ENCODE results near the gene NR1H4. TPM values are rescaled to one million over a fixed set of nuclear protein-coding genes. Genes with fewer than 3 reads are reported as not detected.
A peak's percentile ranks its signal among the peaks of the same experiment; 100 is the strongest.

Gene NR1H4
- total RNA-seq, 1 experiment from 2014 or later: not detected

DNA sequence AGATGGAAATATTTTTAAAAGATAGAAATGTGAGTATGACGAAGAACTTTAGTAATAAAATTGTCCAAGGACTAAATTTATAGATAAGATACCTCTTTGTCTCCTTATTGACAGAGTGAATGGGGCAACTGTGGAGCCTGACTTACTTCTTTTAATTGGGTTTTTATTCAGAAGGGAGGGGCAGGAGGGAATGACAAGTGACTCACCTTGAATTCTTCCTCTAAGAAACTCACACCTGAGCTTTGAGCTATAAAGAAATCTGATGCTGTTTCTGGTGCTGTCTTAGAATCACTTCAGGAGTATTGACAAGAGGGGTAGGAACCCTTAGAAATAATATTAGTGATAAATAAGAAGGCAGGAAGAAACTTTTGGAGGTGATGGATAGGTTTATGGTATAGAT is 951 bp downstream of the NR1H4 start:
- Mint-ChIP-seq H3K4me3 (no peak overlapping the region), H3K36me3 (no peaks in the 10 kb centered on the region), H3K4me1 (peaks cover 7% of the 10 kb centered on the region), H3K27ac (no peak overlapping the region), H3K9me3 (no peaks in the 10 kb centered on the region), H3K27me3 (ENCODE audit: low read depth) (no peaks in the 10 kb centered on the region)
- ChIA-PET CTCF (no interaction called here), POLR2A (no interaction called here)
- TF ChIP-seq CREM (CRISPR knock-in tag; IDR thresholded peaks at IDR 0.05) (no peak), ZNF396 (CRISPR knock-in tag; IDR thresholded peaks at IDR 0.05; ENCODE audit: borderline replicate concordance) (no peak), NFYB (CRISPR knock-in tag; conservative IDR thresholded peaks at IDR 0.05; ENCODE audit: low read depth) (no peak), CREB1 (CRISPR knock-in tag; IDR thresholded peaks at IDR 0.05) (no peak), RELA (CRISPR knock-in tag; IDR thresholded peaks at IDR 0.05; ENCODE audit: borderline replicate concordance) (no peak)
- TF ChIP-seq, protein P1, sequence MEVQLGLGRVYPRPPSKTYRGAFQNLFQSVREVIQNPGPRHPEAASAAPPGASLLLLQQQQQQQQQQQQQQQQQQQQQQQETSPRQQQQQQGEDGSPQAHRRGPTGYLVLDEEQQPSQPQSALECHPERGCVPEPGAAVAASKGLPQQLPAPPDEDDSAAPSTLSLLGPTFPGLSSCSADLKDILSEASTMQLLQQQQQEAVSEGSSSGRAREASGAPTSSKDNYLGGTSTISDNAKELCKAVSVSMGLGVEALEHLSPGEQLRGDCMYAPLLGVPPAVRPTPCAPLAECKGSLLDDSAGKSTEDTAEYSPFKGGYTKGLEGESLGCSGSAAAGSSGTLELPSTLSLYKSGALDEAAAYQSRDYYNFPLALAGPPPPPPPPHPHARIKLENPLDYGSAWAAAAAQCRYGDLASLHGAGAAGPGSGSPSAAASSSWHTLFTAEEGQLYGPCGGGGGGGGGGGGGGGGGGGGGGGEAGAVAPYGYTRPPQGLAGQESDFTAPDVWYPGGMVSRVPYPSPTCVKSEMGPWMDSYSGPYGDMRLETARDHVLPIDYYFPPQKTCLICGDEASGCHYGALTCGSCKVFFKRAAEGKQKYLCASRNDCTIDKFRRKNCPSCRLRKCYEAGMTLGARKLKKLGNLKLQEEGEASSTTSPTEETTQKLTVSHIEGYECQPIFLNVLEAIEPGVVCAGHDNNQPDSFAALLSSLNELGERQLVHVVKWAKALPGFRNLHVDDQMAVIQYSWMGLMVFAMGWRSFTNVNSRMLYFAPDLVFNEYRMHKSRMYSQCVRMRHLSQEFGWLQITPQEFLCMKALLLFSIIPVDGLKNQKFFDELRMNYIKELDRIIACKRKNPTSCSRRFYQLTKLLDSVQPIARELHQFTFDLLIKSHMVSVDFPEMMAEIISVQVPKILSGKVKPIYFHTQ (CRISPR knock-in tag; IDR thresholded peaks at IDR 0.05): no peak
- ATAC-seq (no peak), DNase-seq (ENCODE audit: low spot score) (no peak)

DNA sequence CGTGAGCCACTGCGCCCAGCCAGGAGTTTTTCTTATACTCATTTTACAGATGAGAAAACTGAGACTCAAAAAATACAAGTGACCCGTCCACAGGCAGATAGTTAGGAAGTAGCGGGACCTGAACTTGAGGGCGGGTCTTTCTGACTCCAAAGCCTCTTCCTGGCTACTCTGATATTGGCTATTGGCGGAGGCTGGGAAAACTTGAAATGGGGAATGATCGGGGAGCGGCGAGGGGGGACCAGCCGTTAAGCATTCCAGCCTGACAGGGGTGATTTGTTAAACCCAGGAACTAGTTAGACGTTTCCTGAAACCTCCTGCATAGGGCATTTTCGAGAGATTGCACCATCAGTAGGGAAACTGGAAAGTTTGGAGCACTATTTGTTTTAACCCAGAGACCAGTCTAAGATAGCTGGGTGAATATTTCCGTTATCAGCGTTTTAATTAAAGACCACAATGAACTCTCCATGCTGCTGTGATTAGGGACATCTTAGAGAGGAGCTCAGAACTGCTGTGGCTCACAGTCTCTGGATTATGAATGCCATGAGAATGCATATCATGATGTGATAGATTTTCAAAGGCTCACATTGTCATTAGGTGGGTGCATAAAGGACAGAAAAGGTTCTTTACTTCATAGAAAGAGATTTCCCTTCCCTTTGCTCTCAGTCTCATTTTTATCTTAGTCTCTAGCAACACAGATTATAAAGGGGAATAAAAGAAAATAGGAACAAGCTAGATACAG is 2.5 kb downstream of the NR1H4 start:
- no peak overlapping the region for H3K27ac Mint-ChIP-seq

DNA sequence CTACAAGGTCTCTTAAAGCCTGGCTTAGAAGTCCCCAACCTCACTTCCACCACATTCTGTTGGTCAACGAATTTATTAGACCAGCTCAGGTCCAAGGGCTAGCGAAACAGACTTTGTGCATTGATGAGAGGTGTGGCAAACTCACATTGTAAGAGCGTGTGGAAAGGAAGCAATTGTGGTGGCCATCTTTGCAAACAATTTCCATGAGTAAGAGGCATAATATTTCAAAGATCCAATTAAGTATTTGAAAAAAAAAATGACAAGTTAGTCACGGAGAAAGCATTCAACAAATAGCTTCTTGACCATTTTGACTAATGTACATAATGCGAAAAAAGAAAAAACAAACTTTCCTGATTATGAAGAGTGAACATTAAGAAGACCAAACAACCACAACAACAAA is 7.4 kb downstream of the NR1H4 start:
- ATAC-seq (no peak), DNase-seq (ENCODE audit: low spot score) (no peak)
- Mint-ChIP-seq H3K27ac (no peak overlapping the region; the same call in 1 of the 2 replicates), H3K9me3 (peaks cover 4% of the 10 kb centered on the region), H3K27me3 (ENCODE audit: low read depth) (no peaks in the 10 kb centered on the region), H3K4me1 (peaks cover 8% of the 10 kb centered on the region), H3K36me3 (peaks cover 3% of the 10 kb centered on the region; the same call in 1 of the 2 replicates), H3K4me3 (no peak overlapping the region)
- ChIA-PET POLR2A (no interaction called here), CTCF (no interaction called here)
- TF ChIP-seq SMAD3 (CRISPR knock-in tag; IDR thresholded peaks at IDR 0.05; ENCODE audit: borderline replicate concordance): no peak
- no peak for TF ChIP-seq SOX15 (CRISPR knock-in tag; IDR thresholded peaks at IDR 0.05)
- TF ChIP-seq, protein P2, sequence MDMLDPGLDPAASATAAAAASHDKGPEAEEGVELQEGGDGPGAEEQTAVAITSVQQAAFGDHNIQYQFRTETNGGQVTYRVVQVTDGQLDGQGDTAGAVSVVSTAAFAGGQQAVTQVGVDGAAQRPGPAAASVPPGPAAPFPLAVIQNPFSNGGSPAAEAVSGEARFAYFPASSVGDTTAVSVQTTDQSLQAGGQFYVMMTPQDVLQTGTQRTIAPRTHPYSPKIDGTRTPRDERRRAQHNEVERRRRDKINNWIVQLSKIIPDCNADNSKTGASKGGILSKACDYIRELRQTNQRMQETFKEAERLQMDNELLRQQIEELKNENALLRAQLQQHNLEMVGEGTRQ (CRISPR knock-in tag; IDR thresholded peaks at IDR 0.05): no peak
- TF ChIP-seq ESRRA (CRISPR knock-in tag; IDR thresholded peaks at IDR 0.05; ENCODE audit: borderline replicate concordance): no peak
- TF ChIP-seq GRHL2 (CRISPR knock-in tag; IDR thresholded peaks at IDR 0.05; ENCODE audit: insufficient replicate concordance, severe bottlenecking): no peak
- no peak for TF ChIP-seq SP1 (CRISPR knock-in tag; conservative IDR thresholded peaks at IDR 0.05)

More for the DNA sequence above, 2.5 kb downstream of the NR1H4 start:
- ATAC-seq: no peak
- peaks cover 2% of the 10 kb centered on the region; the same call in 1 of the 2 replicates for H3K36me3 Mint-ChIP-seq
- DNase-seq (ENCODE audit: low spot score): no peak
- ChIA-PET CTCF (no interaction called here), POLR2A (no interaction called here)
- H3K9me3 Mint-ChIP-seq: peaks cover 2% of the 10 kb centered on the region
- 0 out of 2 replicates have a peak, but pooled peaks have one; percentile 53 for TF ChIP-seq GABPB1 (CRISPR knock-in tag; IDR thresholded peaks at IDR 0.05)
- no peak for TF ChIP-seq NR3C1 (CRISPR knock-in tag; conservative IDR thresholded peaks at IDR 0.05; ENCODE audit: low read depth)
- no peak for TF ChIP-seq ZNF263 (CRISPR knock-in tag; IDR thresholded peaks at IDR 0.05; ENCODE audit: low read depth)
- TF ChIP-seq, protein P3, sequence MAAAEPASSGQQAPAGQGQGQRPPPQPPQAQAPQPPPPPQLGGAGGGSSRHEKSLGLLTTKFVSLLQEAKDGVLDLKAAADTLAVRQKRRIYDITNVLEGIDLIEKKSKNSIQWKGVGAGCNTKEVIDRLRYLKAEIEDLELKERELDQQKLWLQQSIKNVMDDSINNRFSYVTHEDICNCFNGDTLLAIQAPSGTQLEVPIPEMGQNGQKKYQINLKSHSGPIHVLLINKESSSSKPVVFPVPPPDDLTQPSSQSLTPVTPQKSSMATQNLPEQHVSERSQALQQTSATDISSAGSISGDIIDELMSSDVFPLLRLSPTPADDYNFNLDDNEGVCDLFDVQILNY (CRISPR knock-in tag; IDR thresholded peaks at IDR 0.05): no peak
- no peaks in the 10 kb centered on the region; the same call in 1 of the 2 replicates for H3K4me1 Mint-ChIP-seq
- no peaks in the 10 kb centered on the region for H3K27me3 Mint-ChIP-seq (ENCODE audit: low read depth)
- H3K4me3 Mint-ChIP-seq: no peak overlapping the region

Measured in WTC11 (cell line).